ENCODE measurements around the gene SUPT16H.
A peak's percentile ranks its signal among the peaks of the same experiment; 100 is the strongest.

The SUPT16H gene

GRCh38 chr14:21347201-21347600 is 36.6 kb downstream of the SUPT16H start:
- TF ChIP-seq JUND (IDR thresholded peaks at IDR 0.05; ENCODE audit: low read depth), result no peak
- in situ Hi-C loops (cut with HindIII; ENCODE audit: low pct_unique_long_range_greater_than_20kb, low sequenced_read_pairs), result no loop called here
- DNase-seq (ENCODE audit: low read depth in 1 of 2, low spot score in 1 of 2), result no peak

GRCh38 chr14:21346532-21347135 is 37.2 kb downstream of the SUPT16H start:
- DNase-seq (ENCODE audit: low read depth in 1 of 2, low spot score in 1 of 2), result peak in 1 of 2 experiments; percentile 82
- TF ChIP-seq JUND (IDR thresholded peaks at IDR 0.05; ENCODE audit: low read depth), result peak; percentile 62
- in situ Hi-C loops (cut with HindIII; ENCODE audit: low pct_unique_long_range_greater_than_20kb, low sequenced_read_pairs), result no loop called here

GRCh38 chr14:21343035-21343794 is 40.6 kb downstream of the SUPT16H start:
- in situ Hi-C loops (cut with HindIII; ENCODE audit: low pct_unique_long_range_greater_than_20kb, low sequenced_read_pairs), result no loop called here
- peak in 1 of 2 experiments; percentile 9 for DNase-seq (ENCODE audit: low read depth in 1 of 2, low spot score in 1 of 2)
- no peak for TF ChIP-seq JUND (IDR thresholded peaks at IDR 0.05; ENCODE audit: low read depth)

- no peak for DNase-seq (ENCODE audit: low read depth in 1 of 2, low spot score in 1 of 2)
- TF ChIP-seq JUND (IDR thresholded peaks at IDR 0.05; ENCODE audit: low read depth), result no peak
- in situ Hi-C loops (cut with HindIII; ENCODE audit: low pct_unique_long_range_greater_than_20kb, low sequenced_read_pairs), result no loop called here
Observed at GRCh38 chr14:21334202-21334906, 49.5 kb downstream of the SUPT16H start.

GRCh38 chr14:21332950-21333349 is 50.9 kb downstream of the SUPT16H start:
- in situ Hi-C loops (cut with HindIII; ENCODE audit: low pct_unique_long_range_greater_than_20kb, low sequenced_read_pairs), result no loop called here
- DNase-seq (ENCODE audit: low read depth in 1 of 2, low spot score in 1 of 2), result no peak
- TF ChIP-seq JUND (IDR thresholded peaks at IDR 0.05; ENCODE audit: low read depth), result no peak

GRCh38 chr14:21326972-21327371 is 56.8 kb downstream of the SUPT16H start:
- in situ Hi-C loops (cut with HindIII; ENCODE audit: low pct_unique_long_range_greater_than_20kb, low sequenced_read_pairs), result no loop called here
- no peak for DNase-seq (ENCODE audit: low read depth in 1 of 2, low spot score in 1 of 2)
- TF ChIP-seq JUND (IDR thresholded peaks at IDR 0.05; ENCODE audit: low read depth), result no peak

- no peak for TF ChIP-seq JUND (IDR thresholded peaks at IDR 0.05; ENCODE audit: low read depth)
- DNase-seq (ENCODE audit: low read depth in 1 of 2, low spot score in 1 of 2), result no peak
- in situ Hi-C loops (cut with HindIII; ENCODE audit: low pct_unique_long_range_greater_than_20kb, low sequenced_read_pairs), result no loop called here
Observed at GRCh38 chr14:21322716-21323115, 61.1 kb downstream of the SUPT16H start.

GRCh38 chr14:21320913-21321312 is 62.9 kb downstream of the SUPT16H start:
- in situ Hi-C loops (cut with HindIII; ENCODE audit: low pct_unique_long_range_greater_than_20kb, low sequenced_read_pairs), result no loop called here
- DNase-seq (ENCODE audit: low read depth in 1 of 2, low spot score in 1 of 2), result no peak
- no peak for TF ChIP-seq JUND (IDR thresholded peaks at IDR 0.05; ENCODE audit: low read depth)

- TF ChIP-seq JUND (IDR thresholded peaks at IDR 0.05; ENCODE audit: low read depth), result no peak
- in situ Hi-C loops (cut with HindIII; ENCODE audit: low pct_unique_long_range_greater_than_20kb, low sequenced_read_pairs), result no loop called here
- DNase-seq (ENCODE audit: low read depth in 1 of 2, low spot score in 1 of 2), result no peak
Observed at GRCh38 chr14:21317398-21317797, 66.4 kb downstream of the SUPT16H start.

- TF ChIP-seq JUND (IDR thresholded peaks at IDR 0.05; ENCODE audit: low read depth), result no peak
- no peak for DNase-seq (ENCODE audit: low read depth in 1 of 2, low spot score in 1 of 2)
- in situ Hi-C loops (cut with HindIII; ENCODE audit: low pct_unique_long_range_greater_than_20kb, low sequenced_read_pairs), result no loop called here
Observed at GRCh38 chr14:21313512-21313911, 70.3 kb downstream of the SUPT16H start.

GRCh38 chr14:21311614-21312013 is 72.2 kb downstream of the SUPT16H start:
- in situ Hi-C loops (cut with HindIII; ENCODE audit: low pct_unique_long_range_greater_than_20kb, low sequenced_read_pairs), result no loop called here
- TF ChIP-seq JUND (IDR thresholded peaks at IDR 0.05; ENCODE audit: low read depth), result no peak
- DNase-seq (ENCODE audit: low read depth in 1 of 2, low spot score in 1 of 2), result no peak

GRCh38 chr14:21309956-21310355 is 73.9 kb downstream of the SUPT16H start:
- no peak for TF ChIP-seq JUND (IDR thresholded peaks at IDR 0.05; ENCODE audit: low read depth)
- in situ Hi-C loops (cut with HindIII; ENCODE audit: low pct_unique_long_range_greater_than_20kb, low sequenced_read_pairs), result no loop called here
- no peak for DNase-seq (ENCODE audit: low read depth in 1 of 2, low spot score in 1 of 2)

GRCh38 chr14:21309238-21309636 is 74.6 kb downstream of the SUPT16H start:
- in situ Hi-C loops (cut with HindIII; ENCODE audit: low pct_unique_long_range_greater_than_20kb, low sequenced_read_pairs), result no loop called here
- TF ChIP-seq JUND (IDR thresholded peaks at IDR 0.05; ENCODE audit: low read depth), result no peak
- DNase-seq (ENCODE audit: low read depth in 1 of 2, low spot score in 1 of 2), result no peak

Data from T47D (cell line).